CD4-positive, alpha-beta T cell treated with Interleukin-4 for 1 hour (primary cell): Measurements from ENCODE around the gene NRG3.

Experiments used
- DNase-seq, 2 donors: peaks; one replicate each; pipeline ENCODE4 v3.0.0-alpha.2; 2020 to 2022

Gene NRG3

DNA sequence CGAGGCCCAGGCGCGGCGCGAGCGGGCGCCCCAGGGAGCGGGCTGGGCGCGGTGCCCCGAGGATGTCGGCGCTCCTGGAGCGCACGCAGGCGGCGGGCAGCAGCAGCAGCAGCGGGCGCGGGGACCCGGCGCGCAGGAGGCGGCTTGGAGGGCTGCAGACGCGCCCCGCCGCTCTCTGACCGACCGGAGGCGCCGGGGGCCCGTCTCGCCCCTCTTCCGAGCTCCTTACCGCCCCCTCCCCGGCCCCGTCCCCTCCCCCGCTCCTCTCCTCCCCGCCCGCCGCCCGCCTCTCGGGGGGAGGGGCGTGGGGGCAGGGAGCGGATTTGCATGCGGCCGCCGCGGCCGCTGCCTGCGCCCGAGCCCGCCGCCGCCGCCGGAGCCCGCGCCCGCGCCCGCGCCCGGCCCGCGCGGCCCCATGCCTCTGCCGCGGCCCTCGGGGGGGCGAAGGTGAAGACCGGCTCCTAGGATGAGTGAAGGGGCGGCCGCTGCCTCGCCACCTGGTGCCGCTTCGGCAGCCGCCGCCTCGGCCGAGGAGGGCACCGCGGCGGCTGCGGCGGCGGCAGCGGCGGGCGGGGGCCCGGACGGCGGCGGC, at the start of gene NRG3:
Gene NRG3, plus strand, starts transcription at position 320 of the 592 bp plus-strand sequence.
- DNase-seq = no peak

DNA sequence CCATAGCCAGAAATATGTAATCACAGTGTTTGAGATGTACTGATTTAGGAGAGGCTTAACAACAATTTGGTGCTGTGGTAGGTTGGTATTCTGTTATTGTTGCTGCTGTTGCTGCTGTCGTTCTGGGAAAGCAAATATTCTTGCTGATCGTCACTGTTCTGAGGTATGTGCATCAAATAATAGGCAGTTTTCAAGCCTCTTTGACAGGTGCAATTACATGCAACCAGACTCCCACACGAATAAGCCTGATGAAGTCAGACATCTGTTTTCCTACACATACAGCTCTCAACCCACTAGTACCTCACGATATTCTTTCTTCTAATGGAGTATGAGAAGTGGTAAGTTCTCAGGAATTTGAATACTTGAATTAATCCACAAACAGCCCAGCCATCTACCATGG, 46.7 kb upstream of the NRG3 start:
- no peak for DNase-seq

DNA sequence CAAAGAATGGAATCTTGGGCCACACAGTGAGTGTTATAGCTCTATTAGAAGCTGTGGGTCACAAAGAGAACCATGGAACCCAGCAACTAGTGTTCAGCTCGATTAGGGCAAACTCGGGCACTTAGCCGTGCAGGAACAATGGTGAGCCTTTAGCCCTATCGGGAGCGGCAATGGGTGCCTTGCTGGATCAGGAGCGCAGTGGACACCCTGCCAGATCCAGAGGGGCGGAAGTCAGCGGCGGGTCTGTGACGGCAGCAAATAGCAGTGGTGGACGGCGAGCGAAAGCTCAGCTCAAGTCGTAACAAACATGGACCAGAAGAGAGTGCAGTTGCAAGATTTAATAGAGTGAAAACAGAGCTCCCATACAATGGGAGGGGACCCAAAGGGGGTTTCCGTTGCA, 43.9 kb upstream of the NRG3 start:
- DNase-seq = no peak

- DNase-seq = no peak
These were observed 36.0 kb upstream of the NRG3 start for GRCh38 chr10:81838950-81839349.

DNA sequence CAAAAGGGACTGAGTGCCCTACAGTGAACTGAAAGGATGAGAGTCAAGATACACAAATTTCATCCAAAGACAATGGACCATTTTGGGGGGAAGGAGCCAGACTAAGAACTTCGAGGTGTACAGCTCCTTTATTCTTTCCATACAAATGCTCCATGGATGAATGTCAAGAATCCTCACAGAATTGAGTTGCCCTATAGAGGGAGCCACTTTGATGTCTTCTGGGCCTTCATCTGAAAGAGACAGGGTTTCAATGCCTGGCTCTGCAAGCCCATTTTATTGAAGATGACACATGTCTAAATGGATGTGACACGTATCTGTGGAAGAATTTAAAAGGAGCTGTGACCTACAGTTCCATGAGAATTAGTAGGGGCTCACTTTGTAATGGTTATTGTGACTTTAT, 32.0 kb upstream of the NRG3 start:
- no peak for DNase-seq

GRCh38 chr10:81847675-81848074, 27.3 kb upstream of the NRG3 start:
- DNase-seq = no peak

DNA sequence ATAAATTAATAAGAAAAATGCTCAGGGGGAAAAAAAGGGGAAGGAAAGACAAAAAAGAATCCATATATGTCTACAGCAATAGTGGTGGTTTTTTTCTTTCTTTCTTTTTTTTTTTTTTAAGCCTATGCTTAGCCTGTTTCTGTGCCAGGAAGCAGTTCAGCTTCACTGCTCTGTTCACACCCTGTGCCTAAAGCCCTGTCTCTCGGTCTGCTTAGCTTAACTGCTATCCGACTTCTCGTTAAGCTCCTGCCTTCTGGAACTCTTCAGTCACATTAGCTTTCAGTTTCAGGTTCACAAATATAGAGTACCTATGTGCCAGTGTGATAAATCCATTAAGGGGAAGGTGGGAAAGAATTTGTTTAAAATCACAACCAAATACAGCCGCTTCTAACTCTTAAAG, 26.5 kb upstream of the NRG3 start:
- DNase-seq = no peak

DNA sequence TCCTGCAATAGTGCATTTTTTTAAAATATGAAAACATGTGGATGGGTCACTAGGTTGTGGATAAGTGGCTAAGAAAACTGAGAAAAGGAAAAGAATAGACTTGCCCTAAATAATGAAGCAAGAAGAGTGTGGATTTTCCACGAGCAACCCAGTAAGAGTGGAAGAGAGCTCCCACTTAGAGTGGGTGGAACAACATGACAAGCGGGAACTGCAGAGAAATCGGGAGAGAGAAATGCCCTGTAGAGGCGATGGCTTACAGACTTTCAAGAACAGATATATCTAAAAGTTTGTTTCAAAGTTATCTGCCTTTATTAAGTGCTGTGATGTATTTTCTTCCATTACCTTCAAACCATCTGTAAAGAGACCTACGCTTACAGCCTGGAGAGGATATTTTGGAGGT, 26.1 kb upstream of the NRG3 start:
- DNase-seq = no peak

DNA sequence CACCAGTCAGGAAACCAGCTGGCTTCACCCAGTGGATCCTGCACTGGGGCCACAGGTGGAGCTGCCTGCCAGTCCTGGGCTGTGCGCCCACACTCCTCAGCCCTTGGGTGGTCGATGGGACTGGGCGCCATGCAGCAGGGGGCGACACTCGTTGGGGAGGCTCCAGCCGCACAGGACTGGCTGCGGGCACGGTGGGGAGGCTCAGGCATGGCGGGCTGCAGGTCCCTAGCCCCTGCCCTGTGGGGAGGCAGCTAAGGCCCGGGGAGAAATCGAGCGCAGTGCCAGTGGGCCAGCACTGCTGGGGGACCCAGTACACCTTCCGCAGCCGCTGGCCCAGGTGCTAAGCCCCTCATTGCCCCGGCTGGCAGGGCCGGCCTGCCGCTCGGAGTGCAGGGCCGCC, 12.4 kb upstream of the NRG3 start:
- DNase-seq = no peak

GRCh38 chr10:81863771-81864170, 11.2 kb upstream of the NRG3 start:
- DNase-seq = no peak

DNA sequence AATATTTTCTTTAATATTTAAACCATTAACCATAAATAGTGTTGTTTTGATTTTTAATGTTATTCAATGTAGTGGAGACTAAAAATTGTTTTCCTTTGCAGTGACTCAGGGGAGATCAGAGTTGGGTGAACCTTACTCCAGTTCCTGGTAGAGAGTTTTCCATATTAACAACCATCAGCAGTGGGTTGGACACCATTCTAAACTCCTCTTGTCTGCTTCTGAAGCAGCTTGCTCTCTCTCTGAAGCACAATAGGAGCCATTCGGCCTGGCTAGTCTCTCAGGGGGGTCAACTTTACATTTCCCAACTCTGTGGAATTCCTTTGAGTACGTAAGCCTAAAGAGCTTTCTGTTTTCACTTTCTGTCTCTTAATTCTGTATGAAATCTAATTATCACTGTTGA, 9.4 kb upstream of the NRG3 start:
- no peak for DNase-seq

DNA sequence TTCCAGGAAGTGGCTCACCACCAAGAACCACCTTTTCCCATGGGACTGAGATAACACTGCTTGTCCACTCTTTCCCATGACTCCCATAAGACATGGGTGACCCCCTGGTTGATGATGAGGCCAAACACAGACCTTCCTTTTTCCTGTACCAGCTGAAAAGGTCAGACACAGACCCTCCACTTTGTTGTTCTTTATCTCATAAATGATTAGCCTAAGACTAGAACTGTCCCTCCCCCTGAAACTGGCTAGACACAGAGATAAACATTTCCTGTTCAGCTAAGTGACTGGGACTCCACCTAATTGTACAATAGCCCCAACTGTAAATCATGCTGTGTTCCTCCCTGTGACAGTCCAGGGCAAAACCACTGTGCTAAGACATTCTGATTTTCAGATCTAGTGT, 8.2 kb upstream of the NRG3 start:
- DNase-seq = no peak

GRCh38 chr10:81870472-81870871, 4.5 kb upstream of the NRG3 start:
- no peak for DNase-seq

GRCh38 chr10:81871558-81871957, 3.4 kb upstream of the NRG3 start:
- DNase-seq = no peak

DNA sequence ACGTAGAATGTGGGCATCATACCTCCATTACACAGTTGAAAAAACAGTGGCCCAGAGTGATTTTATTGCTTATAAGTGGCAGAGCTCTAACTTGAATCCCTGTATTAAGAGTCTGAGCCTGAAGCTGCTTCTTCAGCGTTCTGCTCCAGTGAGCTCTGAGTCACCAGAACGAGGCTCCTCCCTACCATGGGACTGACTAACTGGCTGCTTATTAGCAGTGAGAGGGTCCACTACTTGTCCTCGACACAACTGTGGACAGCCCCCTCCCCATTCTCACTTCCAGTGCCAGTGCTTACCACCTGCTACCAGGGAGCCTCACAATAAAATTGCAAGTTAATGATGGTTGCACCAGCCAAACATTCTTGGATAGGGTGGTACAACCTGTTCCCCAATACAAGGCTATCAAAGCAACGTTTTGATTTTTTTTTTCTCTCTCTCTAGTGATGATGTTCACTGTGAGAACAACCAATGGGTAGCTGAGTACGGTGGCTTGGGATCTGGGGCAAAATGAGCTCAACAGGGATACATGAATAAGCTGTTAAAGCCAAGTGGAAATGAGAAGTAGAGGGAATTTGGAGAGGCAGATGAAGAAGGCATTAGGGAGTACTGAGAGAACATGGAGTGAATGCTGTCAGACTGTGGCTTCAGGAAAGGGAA, 2.7 kb upstream of the NRG3 start:
- no peak for DNase-seq

- DNase-seq = no peak
These were observed 1.6 kb upstream of the NRG3 start for GRCh38 chr10:81873231-81873931.

DNA sequence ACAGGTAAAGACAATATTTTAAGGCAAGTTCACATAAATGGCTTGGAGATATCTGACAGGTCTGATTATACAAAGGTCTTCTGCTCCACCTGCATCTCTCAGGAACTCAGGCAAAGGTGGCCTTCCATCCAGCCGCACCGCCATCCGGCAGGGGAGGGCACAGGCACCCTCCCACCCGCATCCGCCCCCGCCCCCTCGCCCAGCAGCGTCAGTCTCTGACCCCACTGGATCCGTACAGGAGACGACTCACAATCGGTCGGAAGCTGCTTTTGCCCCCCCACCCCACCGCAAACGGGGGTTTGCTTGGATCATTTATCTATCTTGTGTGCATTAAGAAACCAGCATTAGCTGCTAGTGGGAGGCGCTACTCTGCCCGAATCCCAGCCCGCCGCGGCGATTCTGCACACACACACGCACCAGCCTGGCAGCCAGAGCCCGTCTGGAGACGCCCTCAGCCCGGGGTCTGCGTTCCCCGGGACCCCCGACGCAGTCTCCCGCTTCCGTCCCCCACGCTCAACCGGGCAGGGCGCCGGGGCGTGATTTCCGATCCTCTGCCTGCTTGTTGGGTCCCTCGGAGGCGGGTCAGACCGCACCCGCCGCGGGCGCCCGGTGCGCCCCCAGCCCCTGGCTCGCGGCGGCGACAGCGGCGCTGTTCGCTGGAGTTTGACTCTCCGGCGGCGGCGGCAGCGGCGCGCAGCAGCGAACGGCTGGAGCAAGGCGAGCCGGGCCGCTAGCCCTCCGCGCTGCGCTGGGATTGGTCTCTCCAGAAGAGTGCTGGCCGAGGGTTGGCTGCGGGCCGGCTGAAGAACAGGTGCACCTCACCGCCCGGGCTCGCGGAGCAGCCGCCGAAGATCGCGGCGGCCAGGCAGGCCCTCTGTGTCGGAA, 820 bp upstream of the NRG3 start:
- no peak for DNase-seq

GRCh38 chr10:81875467-81876252, 666 bp downstream of the NRG3 start:
- DNase-seq = no peak

DNA sequence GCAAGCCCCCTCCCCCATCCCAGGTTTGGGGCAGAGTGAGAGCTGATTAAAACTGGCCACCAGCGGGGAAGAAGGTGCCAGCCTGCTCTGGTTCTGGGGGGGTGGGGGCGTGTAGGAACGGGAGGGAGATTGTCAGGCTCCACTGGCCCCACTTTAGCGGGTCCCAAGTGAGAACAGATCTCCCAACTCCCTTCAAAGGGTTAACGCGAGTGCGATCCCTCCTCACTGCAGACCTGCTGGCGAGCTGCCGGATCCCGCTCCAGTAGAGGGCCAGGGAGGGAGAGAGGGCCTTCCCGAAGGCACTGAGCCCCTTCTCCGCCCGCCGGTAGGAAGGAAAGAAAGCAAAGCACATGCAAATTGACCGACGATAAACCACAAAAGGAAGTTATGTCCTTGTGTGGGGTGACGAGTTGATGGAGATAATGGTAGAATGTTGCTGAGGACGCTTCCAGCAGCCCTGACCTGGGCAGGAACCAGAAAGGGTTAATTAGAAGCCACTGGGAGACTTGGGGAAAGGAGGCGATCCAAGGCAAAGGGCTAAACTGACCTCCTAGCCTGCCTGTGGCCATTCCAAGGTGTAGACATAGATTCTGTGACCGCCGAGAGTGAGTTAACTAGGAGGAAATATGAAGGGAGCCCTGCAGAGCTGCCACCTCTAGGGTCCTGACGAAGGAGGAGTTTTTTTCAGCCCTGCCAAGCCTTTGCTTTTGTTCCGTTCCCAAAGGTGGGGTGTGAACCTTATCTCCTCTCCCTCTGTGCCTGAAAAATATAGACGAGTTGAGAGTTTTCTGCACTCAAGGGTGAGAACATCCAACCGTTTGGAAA, 1.5 kb downstream of the NRG3 start:
- no peak for DNase-seq

- no peak for DNase-seq
These were observed 2.6 kb downstream of the NRG3 start for GRCh38 chr10:81877596-81877995.

DNA sequence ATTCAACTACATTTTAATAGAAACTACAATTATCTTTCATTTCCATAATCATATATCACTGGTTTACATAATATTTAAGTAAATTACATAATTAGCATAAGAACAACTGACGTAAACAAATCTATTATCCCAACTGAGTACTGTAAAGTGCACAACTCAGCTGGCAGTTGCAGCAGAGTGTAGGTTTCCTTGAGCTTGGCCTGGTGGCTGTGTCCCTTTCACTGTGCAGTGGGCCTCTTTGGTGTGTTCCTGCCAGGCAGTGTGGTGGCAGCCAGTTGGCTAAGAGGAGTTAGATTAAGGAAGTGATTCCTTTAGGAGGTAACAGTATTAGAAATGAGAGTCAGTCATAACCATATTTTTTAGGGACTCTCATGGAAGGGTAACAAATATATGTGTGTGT, 7.0 kb downstream of the NRG3 start:
- no peak for DNase-seq

- no peak for DNase-seq
These were observed 9.9 kb downstream of the NRG3 start for GRCh38 chr10:81884856-81885255.
